Esophagus squamous epithelium (tissue), 5 donors: ENCODE results near the gene ANP32B. TPM values are rescaled to one million over a fixed set of nuclear protein-coding genes. Genes with fewer than 3 reads are reported as not detected.
"Not testable (repeated sequence)": the region's sequence is repeated elsewhere in the genome, so short reads cannot be mapped to it uniquely, and the experiment has no call there.

Experiments
- DNase-seq: peaks from one replicate; lab custom pipeline; 2025; lab: John Stamatoyannopoulos, UW
- H3K27ac ChIP-seq, 4 donors: fragments of 200-600 bp; sonication (generic); one replicate each; pipeline ENCODE4 v1.5.1; 2016 to 2019; ENCODE audit warnings: mild to moderate bottlenecking in 1 of 4
- H3K27me3 ChIP-seq, 4 donors: fragments of 200-600 bp; sonication (generic); 1 replicate in 3 of 4; 2 replicates in 1 of 4; pipeline versions ENCODE4 v1.5.1 to v1.6.0; 2017 to 2021; ENCODE audit warnings: antibody characterized with exemption in 1 of 4
- H3K36me3 ChIP-seq, 3 donors: fragments of 200-600 bp; sonication (generic); one replicate each; pipeline ENCODE4 v1.5.1; 2016 to 2019
- H3K4me1 ChIP-seq, 3 donors: fragments of 200-600 bp; sonication (generic); one replicate each; pipeline ENCODE4 v1.5.1; 2017 to 2019
- H3K4me3 ChIP-seq, 4 donors: fragments of 200-600 bp; sonication (generic); 1 replicate in 3 of 4; 2 replicates in 1 of 4; pipeline ENCODE4 v1.5.1; 2016 to 2019; ENCODE audit warnings: mild to moderate bottlenecking in 2 of 4, moderate library complexity in 1 of 4
- H3K9me3 ChIP-seq, 3 donors: fragments of 200-600 bp; sonication (generic); one replicate each; pipeline ENCODE4 v1.5.1; 2016 to 2019
- POLR2A ChIP-seq, 4 donors: fragments of 450-650 bp; IDR thresholded peaks; one replicate each; pipeline ENCODE4 v1.6.1; 2017; ENCODE audit warnings: antibody characterized with exemption in 4 of 4, mild to moderate bottlenecking in 4 of 4, moderate library complexity in 3 of 4
- whole genome bisulfite sequencing, 2 donors: methylation state at CpG; one replicate each; pipeline ENCODE4 v1.1.5; 2018; 5-methylcytosine and 5-hydroxymethylcytosine counted together
- intact Hi-C: fragments of 100-400 bp; cut with DNase I; formaldehyde crosslinking; loops from one replicate; pipeline ENCODE4 v1.15.0; 2022
- total RNA-seq, 4 donors: library from RNA; depleted of rRNA; stranded (reverse); fragments of >200 nt; gene quantifications; one replicate each; pipeline ENCODE4 v1.1.0, GENCODE V29; 2016
- TF ChIP-seq, protein P1 (sequence below), 6 experiments: fragments of 450-650 bp in 4 of 6; fragments of 200-600 bp in 2 of 6; sonication (generic) in 2 of 6; IDR thresholded peaks; one replicate each; pipeline ENCODE4 v1.5.1; 2016 to 2019; ENCODE audit warnings: antibody characterized with exemption in 6 of 6, mild to moderate bottlenecking in 4 of 6, moderate library complexity in 4 of 6
- donor health status: DM: yes; HTN: yes; CAD: no.

ANP32B gene
- total RNA-seq, 4 donors from 2014 or later = 21.9 to 41.8 (median 28.4) TPM

DNA sequence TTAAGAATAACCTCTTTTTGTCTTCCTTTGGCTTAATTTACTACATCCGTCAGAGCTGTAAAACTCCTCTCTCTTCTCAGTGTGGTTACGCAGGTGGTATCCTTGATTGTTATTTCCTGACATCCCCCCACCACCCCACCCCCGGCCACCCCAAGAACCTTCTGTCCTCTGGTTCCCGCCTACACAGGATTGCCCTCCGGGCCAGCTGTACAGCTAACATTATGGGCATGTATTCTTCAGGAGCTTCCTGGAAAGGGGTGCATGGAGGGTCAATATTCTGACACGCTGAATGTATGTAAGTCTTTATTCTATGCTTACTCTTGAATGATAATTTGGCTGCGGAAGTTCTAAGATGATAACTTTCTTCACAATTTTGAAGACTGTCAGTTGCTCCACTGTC is 13.0 kb upstream of the ANP32B start:
- intact Hi-C loops = no loop called here
- TF ChIP-seq POLR2A (IDR thresholded peaks at IDR 0.05) = no peak
- TF ChIP-seq, protein P1, sequence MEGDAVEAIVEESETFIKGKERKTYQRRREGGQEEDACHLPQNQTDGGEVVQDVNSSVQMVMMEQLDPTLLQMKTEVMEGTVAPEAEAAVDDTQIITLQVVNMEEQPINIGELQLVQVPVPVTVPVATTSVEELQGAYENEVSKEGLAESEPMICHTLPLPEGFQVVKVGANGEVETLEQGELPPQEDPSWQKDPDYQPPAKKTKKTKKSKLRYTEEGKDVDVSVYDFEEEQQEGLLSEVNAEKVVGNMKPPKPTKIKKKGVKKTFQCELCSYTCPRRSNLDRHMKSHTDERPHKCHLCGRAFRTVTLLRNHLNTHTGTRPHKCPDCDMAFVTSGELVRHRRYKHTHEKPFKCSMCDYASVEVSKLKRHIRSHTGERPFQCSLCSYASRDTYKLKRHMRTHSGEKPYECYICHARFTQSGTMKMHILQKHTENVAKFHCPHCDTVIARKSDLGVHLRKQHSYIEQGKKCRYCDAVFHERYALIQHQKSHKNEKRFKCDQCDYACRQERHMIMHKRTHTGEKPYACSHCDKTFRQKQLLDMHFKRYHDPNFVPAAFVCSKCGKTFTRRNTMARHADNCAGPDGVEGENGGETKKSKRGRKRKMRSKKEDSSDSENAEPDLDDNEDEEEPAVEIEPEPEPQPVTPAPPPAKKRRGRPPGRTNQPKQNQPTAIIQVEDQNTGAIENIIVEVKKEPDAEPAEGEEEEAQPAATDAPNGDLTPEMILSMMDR (IDR thresholded peaks at IDR 0.05) = no peak

GRCh38 chr9:97972753-97973152 is 10.4 kb upstream of the ANP32B start:
- Histone ChIP-seq H3K27ac (no peak overlapping the region), H3K27me3 (peaks cover 0 to 49% (median 0%) of the 10 kb centered on the region in 4 donors), H3K4me1 (no peaks in the 10 kb centered on the region), H3K9me3 (no peaks in the 10 kb centered on the region), H3K4me3 (no peak overlapping the region), H3K36me3 (no peaks in the 10 kb centered on the region)
- 78 to 80% methylated on average over 4 of the region's 4 CpGs for WGBS, 2 donors
- no peak for DNase-seq
- intact Hi-C loops = no loop called here
- TF ChIP-seq POLR2A (IDR thresholded peaks at IDR 0.05) = no peak
- TF ChIP-seq, protein P1 (IDR thresholded peaks at IDR 0.05) = no peak

More for the DNA sequence above, 13.0 kb upstream of the ANP32B start:
- H3K36me3 ChIP-seq = no peaks in the 10 kb centered on the region
- H3K4me3 ChIP-seq = no peak overlapping the region
- H3K4me1 ChIP-seq = no peaks in the 10 kb centered on the region
- 65 to 78% methylated on average over 6 to 7 of the region's 7 CpGs for WGBS, 2 donors
- H3K27ac ChIP-seq = no peak overlapping the region
- peaks cover 0 to 63% (median 0%) of the 10 kb centered on the region in 4 donors for H3K27me3 ChIP-seq
- DNase-seq = no peak
- no peaks in the 10 kb centered on the region for H3K9me3 ChIP-seq

DNA sequence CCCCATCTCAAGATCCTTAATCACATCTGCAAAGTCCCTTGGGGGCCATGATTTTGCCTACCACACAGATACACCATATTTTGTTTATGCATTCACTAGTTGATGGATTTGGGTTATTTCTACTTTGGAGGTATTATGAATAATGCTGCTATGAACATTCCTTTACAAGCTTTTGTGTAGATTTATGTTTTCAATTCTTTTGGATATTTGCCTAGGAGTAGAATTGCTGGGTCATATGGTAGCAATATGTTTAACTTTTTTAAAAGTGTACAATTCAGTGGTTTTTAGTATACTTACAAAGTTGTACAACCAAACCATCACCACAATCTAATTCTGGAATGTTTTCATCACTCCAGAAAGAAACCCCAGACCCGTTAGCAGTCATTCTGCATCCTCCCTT is 7.8 kb upstream of the ANP32B start:
- Histone ChIP-seq H3K4me1 (peaks cover 0 to 10% (median 6%) of the 10 kb centered on the region in 3 donors), H3K36me3 (no peaks in the 10 kb centered on the region), H3K4me3 (no peak overlapping the region), H3K9me3 (no peaks in the 10 kb centered on the region), H3K27ac (no peak overlapping the region), H3K27me3 (peaks cover 0 to 26% (median 0%) of the 10 kb centered on the region in 4 donors)
- intact Hi-C loops = no loop called here
- TF ChIP-seq POLR2A (IDR thresholded peaks at IDR 0.05) = no peak
- TF ChIP-seq, protein P1 (IDR thresholded peaks at IDR 0.05) = no peak
- no peak for DNase-seq
- 68 to 76% methylated on average over 1 of the region's 1 CpG for WGBS, 2 donors

DNA sequence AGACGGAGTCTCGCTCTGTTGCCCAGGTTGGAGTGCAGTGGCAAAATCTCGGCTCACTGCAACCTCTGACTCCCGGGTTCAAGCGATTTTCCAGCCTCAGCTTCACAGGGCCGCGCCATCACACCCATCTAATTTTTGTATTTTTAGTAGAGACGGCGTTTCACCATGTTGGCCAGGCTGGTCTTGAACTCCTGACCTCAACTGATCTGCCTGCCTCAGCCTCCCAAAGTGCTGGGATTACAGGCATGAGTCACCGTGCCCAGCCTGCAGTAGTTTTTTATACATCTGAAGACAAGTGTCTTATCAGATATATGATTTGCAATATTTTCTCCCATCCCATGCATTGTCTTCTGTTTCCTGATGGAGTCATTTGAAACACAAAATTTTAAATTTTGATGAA is 6.5 kb upstream of the ANP32B start:
- H3K27me3 ChIP-seq = peaks cover 0 to 15% (median 0%) of the 10 kb centered on the region in 4 donors
- WGBS, 2 donors = 92 to 93% methylated on average over 10 of the region's 10 CpGs
- H3K36me3 ChIP-seq, H3K9me3 ChIP-seq, intact Hi-C loops, H3K4me3 ChIP-seq, H3K27ac ChIP-seq, DNase-seq: not testable (repeated sequence)
- H3K4me1 ChIP-seq = peaks cover 6 to 22% (median 10%) of the 10 kb centered on the region in 3 donors

DNA sequence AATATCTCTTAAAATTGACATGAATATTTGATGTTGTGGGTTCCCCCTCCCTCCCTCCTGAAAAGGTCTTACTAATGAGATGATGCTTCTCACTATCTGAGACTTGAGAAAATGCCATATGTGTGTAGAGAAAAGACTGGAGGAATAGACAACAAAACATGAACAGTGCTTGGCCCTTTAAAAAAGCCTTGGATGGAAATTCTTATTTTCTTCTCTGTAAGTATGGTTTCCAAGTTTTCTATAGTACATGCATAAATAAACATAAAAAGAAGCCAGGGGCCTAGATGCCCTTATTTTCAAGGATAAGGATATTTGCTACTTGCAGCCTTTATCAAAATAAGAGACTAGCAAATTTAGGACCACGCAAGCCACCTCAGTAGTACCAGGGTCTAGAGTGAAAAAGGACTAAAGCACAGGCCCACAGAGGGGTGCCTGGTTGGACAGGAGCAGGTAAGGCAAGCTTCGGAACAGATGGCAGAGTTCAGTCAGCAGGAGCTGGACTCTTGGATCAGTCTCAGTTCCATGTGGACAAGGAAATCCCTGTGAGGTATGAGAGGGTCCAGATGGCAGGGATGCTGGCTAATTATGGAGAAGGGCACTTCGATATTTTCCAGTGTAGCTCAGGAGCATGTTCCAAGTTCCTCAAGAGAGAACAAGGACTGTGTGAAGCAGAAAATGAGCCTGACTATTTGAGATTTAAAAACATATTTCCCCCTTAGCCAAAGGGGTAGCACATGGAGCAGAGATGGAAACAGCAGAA is 4.6 kb upstream of the ANP32B start:
- intact Hi-C loops = no loop called here
- TF ChIP-seq, protein P1 (IDR thresholded peaks at IDR 0.05) = no peak
- no peak for TF ChIP-seq POLR2A (IDR thresholded peaks at IDR 0.05)
- Histone ChIP-seq H3K9me3 (no peaks in the 10 kb centered on the region), H3K36me3 (no peaks in the 10 kb centered on the region), H3K4me3 (no peak overlapping the region), H3K4me1 (peaks cover 6 to 35% (median 19%) of the 10 kb centered on the region in 3 donors), H3K27me3 (no peaks in the 10 kb centered on the region), H3K27ac (no peak overlapping the region)
- no peak for DNase-seq
- 85 to 86% methylated on average over 3 of the region's 3 CpGs for WGBS, 2 donors
